Muscle layer of colon (tissue), 2 donors: ENCODE data around the gene FAM20A.
"Not testable (repeated sequence)": the region's sequence is repeated elsewhere in the genome, so short reads cannot be mapped to it uniquely, and the experiment has no call there.

Experiments used
- H3K27ac ChIP-seq: one replicate; pipeline ENCODE4 v1.7.0; 2013; ENCODE audit warnings: low read depth, mild to moderate bottlenecking, low read length, moderate library complexity
- H3K27me3 ChIP-seq, 2 donors: one replicate each; pipeline ENCODE4 v1.7.0; 2013; ENCODE audit warnings: low read length in 2 of 2, mild to moderate bottlenecking in 2 of 2; ENCODE audit not compliant: insufficient read depth in 2 of 2, control insufficient read depth in 1 of 2
- H3K36me3 ChIP-seq: one replicate; pipeline ENCODE4 v1.7.0; 2013; ENCODE audit warnings: mild to moderate bottlenecking, low read length; ENCODE audit not compliant: insufficient read depth
- H3K4me1 ChIP-seq: one replicate; pipeline ENCODE4 v1.7.0; 2013; ENCODE audit warnings: mild to moderate bottlenecking, low read length; ENCODE audit not compliant: insufficient read depth
- H3K4me3 ChIP-seq, 2 donors: one replicate each; pipeline ENCODE4 v1.7.0; 2013; ENCODE audit warnings: low read length in 2 of 2, low read depth in 1 of 2, mild to moderate bottlenecking in 1 of 2, moderate library complexity in 1 of 2
- H3K9ac ChIP-seq: one replicate; pipeline ENCODE4 v1.7.0; 2013; ENCODE audit warnings: low read length
- H3K9me3 ChIP-seq: one replicate; pipeline ENCODE4 v1.7.0; 2013; ENCODE audit warnings: mild to moderate bottlenecking, low read length
- donor health status: abdominal sarcoma.
- donor health status: Adenocarcinoma of cecum.

Gene FAM20A

GRCh38 chr17:68498479-68499326 is 102.5 kb downstream of the FAM20A start:
- Histone ChIP-seq H3K4me1 (no peaks in the 10 kb centered on the region), H3K27me3 (no peaks in the 10 kb centered on the region), H3K9ac (no peak overlapping the region), H3K36me3 (no peaks in the 10 kb centered on the region), H3K4me3 (no peak overlapping the region), H3K9me3 (no peaks in the 10 kb centered on the region), H3K27ac (no peak overlapping the region)

- Histone ChIP-seq H3K4me1 (no peaks in the 10 kb centered on the region), H3K27me3 (no peaks in the 10 kb centered on the region), H3K9me3 (no peaks in the 10 kb centered on the region), H3K27ac (no peak overlapping the region), H3K9ac (no peak overlapping the region), H3K36me3 (no peaks in the 10 kb centered on the region), H3K4me3 (no peak overlapping the region)
Measured at GRCh38 chr17:68497885-68498319, 103.3 kb downstream of the FAM20A start.

GRCh38 chr17:68495081-68495480 is 106.1 kb downstream of the FAM20A start:
- Histone ChIP-seq H3K9ac (no peak overlapping the region), H3K9me3 (no peaks in the 10 kb centered on the region), H3K4me3 (no peak overlapping the region), H3K4me1 (no peaks in the 10 kb centered on the region), H3K36me3 (no peaks in the 10 kb centered on the region), H3K27ac (no peak overlapping the region), H3K27me3 (no peaks in the 10 kb centered on the region)

GRCh38 chr17:68492394-68493054 is 108.6 kb downstream of the FAM20A start:
- not testable (repeated sequence) for H3K36me3 ChIP-seq, H3K4me1 ChIP-seq, H3K27ac ChIP-seq, H3K9me3 ChIP-seq, H3K27me3 ChIP-seq, H3K4me3 ChIP-seq, H3K9ac ChIP-seq

GRCh38 chr17:68491381-68492231 is 109.6 kb downstream of the FAM20A start:
- no peaks in the 10 kb centered on the region for H3K36me3 ChIP-seq
- H3K27me3 ChIP-seq, result no peaks in the 10 kb centered on the region
- no peak overlapping the region for H3K9ac ChIP-seq
- H3K4me1 ChIP-seq, result no peaks in the 10 kb centered on the region
- no peak overlapping the region for H3K4me3 ChIP-seq
- no peaks in the 10 kb centered on the region for H3K9me3 ChIP-seq
- no peak overlapping the region for H3K27ac ChIP-seq

- Histone ChIP-seq H3K27ac (no peak overlapping the region), H3K4me3 (no peak overlapping the region), H3K27me3 (no peaks in the 10 kb centered on the region), H3K9ac (no peak overlapping the region), H3K4me1 (no peaks in the 10 kb centered on the region), H3K36me3 (no peaks in the 10 kb centered on the region), H3K9me3 (no peaks in the 10 kb centered on the region)
Measured at GRCh38 chr17:68489919-68490318, 111.2 kb downstream of the FAM20A start.
